Mesenchymal stem cell (in vitro differentiated cells and primary cell): Measurements from ENCODE around the gene SLC9A3.

Experiments
- DNase-seq: peaks from one replicate; pipeline ENCODE4 v3.0.0-alpha.2; 2013
- H2AFZ ChIP-seq: one replicate; pipeline ENCODE4 v1.6.1; 2013; ENCODE audit warnings: low read depth, mild to moderate bottlenecking, control low read depth, inconsistent platforms, low read length, moderate library complexity
- H2AK5ac ChIP-seq: 2 replicates; pipeline ENCODE4 v1.6.1; 2013; ENCODE audit warnings: low read length, moderate library complexity, mild to moderate bottlenecking, inconsistent platforms; ENCODE audit not compliant: severe bottlenecking
- H2BK120ac ChIP-seq: one replicate; pipeline ENCODE4 v1.6.1; 2013; ENCODE audit warnings: low read depth, mild to moderate bottlenecking, inconsistent platforms, low read length, moderate library complexity
- H2BK12ac ChIP-seq, 2 experiments: one replicate each; pipeline ENCODE4 v1.6.1; 2013; ENCODE audit warnings: inconsistent platforms in 2 of 2, low read length in 2 of 2, mild to moderate bottlenecking in 2 of 2, moderate library complexity in 2 of 2, control low read depth in 1 of 2
- H2BK15ac ChIP-seq: one replicate; pipeline ENCODE4 v1.6.1; 2013; ENCODE audit warnings: mild to moderate bottlenecking, low read depth, inconsistent platforms; ENCODE audit not compliant: poor library complexity, severe bottlenecking
- H2BK5ac ChIP-seq: 2 replicates; pipeline ENCODE4 v1.6.1; 2013; ENCODE audit warnings: low read depth, mild to moderate bottlenecking, low read length, control low read depth, inconsistent platforms; ENCODE audit not compliant: poor library complexity, severe bottlenecking
- H3K14ac ChIP-seq, 2 experiments: one replicate each; pipeline ENCODE4 v1.6.1; 2013; ENCODE audit warnings: inconsistent platforms in 2 of 2, low read length in 2 of 2, control low read depth in 1 of 2, mild to moderate bottlenecking in 1 of 2, moderate library complexity in 1 of 2
- H3K18ac ChIP-seq, 2 experiments: one replicate each; pipeline ENCODE4 v1.6.1; 2013; ENCODE audit warnings: inconsistent platforms in 2 of 2, low read length in 2 of 2, control low read depth in 1 of 2, low read depth in 1 of 2, mild to moderate bottlenecking in 1 of 2
- H3K23ac ChIP-seq, 2 experiments: one replicate each; pipeline ENCODE4 v1.6.1; 2013; ENCODE audit warnings: inconsistent platforms in 2 of 2, low read length in 2 of 2, mild to moderate bottlenecking in 2 of 2, moderate library complexity in 2 of 2, control low read depth in 1 of 2
- H3K27ac ChIP-seq: 2 replicates; pipeline ENCODE4 v1.5.1; 2013; ENCODE audit warnings: mild to moderate bottlenecking, moderate library complexity, low read length, control low read depth, inconsistent platforms; ENCODE audit not compliant: poor library complexity, severe bottlenecking
- H3K27me3 ChIP-seq, 2 experiments: 2 replicates each; pipeline versions ENCODE4 v1.6.1 to v1.7.0; 2013; ENCODE audit warnings: low read length in 2 of 2, mild to moderate bottlenecking in 2 of 2, moderate library complexity in 2 of 2, control low read depth in 1 of 2, inconsistent platforms in 1 of 2; ENCODE audit not compliant: control insufficient read depth in 1 of 2, insufficient read depth in 1 of 2
- H3K36me3 ChIP-seq, 2 experiments: 2 replicates each; pipeline versions ENCODE4 v1.6.1 to v1.7.0; 2013; ENCODE audit warnings: low read length in 2 of 2, control low read depth in 1 of 2, inconsistent platforms in 1 of 2, low read depth in 1 of 2, mild to moderate bottlenecking in 1 of 2; ENCODE audit not compliant: insufficient read depth in 2 of 2, control insufficient read depth in 1 of 2
- H3K4ac ChIP-seq, 2 experiments: one replicate each; pipeline ENCODE4 v1.6.1; 2013; ENCODE audit warnings: inconsistent platforms in 2 of 2, low read length in 2 of 2, mild to moderate bottlenecking in 2 of 2, moderate library complexity in 2 of 2, control low read depth in 1 of 2, low read depth in 1 of 2
- H3K4me1 ChIP-seq: 2 replicates; pipeline ENCODE4 v1.6.1; 2013; ENCODE audit warnings: low read depth, low read length, control low read depth; ENCODE audit not compliant: control insufficient read depth, insufficient read depth
- H3K4me2 ChIP-seq: 2 replicates; pipeline ENCODE4 v1.6.1; 2013; ENCODE audit warnings: low read length, mild to moderate bottlenecking, inconsistent platforms; ENCODE audit not compliant: poor library complexity, severe bottlenecking
- H3K4me3 ChIP-seq, 2 experiments: 2 replicates each; pipeline versions ENCODE4 v1.5.1 to v1.7.0; 2013; ENCODE audit warnings: low read length in 2 of 2, mild to moderate bottlenecking in 2 of 2, control low read depth in 1 of 2, low read depth in 1 of 2; ENCODE audit not compliant: insufficient read depth in 1 of 2
- H3K79me1 ChIP-seq: replicated peaks from 2 replicates; pipeline ENCODE4 v1.6.1; 2013; ENCODE audit warnings: mild to moderate bottlenecking, control low read depth, low read length, inconsistent platforms; ENCODE audit not compliant: poor library complexity, severe bottlenecking
- H3K9ac ChIP-seq: 2 replicates; pipeline ENCODE4 v1.7.0; 2013; ENCODE audit warnings: mild to moderate bottlenecking, low read length, moderate library complexity
- H3K9me3 ChIP-seq: 2 replicates; pipeline ENCODE4 v1.7.0; 2013; ENCODE audit warnings: mild to moderate bottlenecking, low read length; ENCODE audit not compliant: control insufficient read depth
- H4K8ac ChIP-seq: one replicate; pipeline ENCODE4 v1.6.1; 2013; ENCODE audit warnings: inconsistent platforms, mild to moderate bottlenecking, low read length, moderate library complexity
- H4K91ac ChIP-seq: one replicate; pipeline ENCODE4 v1.6.1; 2013; ENCODE audit warnings: mild to moderate bottlenecking, low read length, inconsistent platforms
- WGBS: methylation state at CpG from one replicate; pipeline ENCODE4 v1.1.7; 2013; ENCODE audit warnings: mixed read lengths; 5-methylcytosine and 5-hydroxymethylcytosine counted together

SLC9A3 gene

DNA sequence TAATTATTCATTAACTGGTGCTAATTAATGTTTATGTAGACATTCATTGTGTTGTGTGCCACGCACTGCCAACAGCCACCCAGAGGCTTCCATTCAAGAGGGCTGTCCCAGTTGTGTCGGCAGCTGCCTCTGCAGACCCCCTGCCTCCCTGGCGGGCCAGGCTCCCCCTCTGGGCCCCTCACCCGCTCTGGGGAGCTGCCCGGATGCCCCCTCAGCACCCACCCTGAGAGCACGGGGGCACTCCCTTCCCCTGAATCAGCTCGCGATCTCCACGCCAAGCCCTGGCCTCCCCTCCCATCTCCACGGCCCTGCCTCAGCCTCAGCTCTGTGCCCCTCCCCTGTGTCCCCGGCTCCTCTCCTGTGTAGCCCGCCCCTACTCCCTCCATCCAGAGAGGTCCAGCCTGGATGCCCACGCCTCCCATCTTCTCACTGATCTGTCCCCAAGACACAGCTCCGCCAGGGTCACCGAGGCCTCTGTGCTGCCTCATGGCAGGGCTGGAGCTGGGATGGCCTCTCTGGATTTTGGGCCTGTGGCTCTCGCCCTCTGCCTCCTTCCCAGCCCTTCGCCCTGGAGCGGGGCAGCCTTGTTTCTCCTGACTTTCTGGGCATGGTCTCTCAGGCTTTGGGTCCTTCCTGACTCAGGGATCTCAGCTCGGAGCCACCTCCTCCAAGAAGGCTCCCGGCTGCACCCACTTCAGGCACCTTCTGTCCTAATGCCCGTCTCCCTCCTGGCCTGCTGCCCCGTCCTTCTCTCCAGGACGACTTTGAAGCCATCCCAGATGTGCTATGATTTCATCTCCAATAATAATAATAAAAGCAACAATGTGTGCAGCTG is 16.0 kb upstream of the SLC9A3 start:
- Histone ChIP-seq H3K4me3 (no peak overlapping the region), H3K9me3 (no peaks in the 10 kb centered on the region), H3K79me1 (no peaks in the 10 kb centered on the region), H2BK15ac (no peak overlapping the region), H3K27me3 (peaks cover 14 to 62% of the 10 kb centered on the region in 2 experiments), H3K36me3 (no peaks in the 10 kb centered on the region), H2AK5ac (no peak overlapping the region), H3K4me1 (no peaks in the 10 kb centered on the region), H3K4me2 (no peak overlapping the region), H3K14ac (no peak overlapping the region), H3K27ac (no peak overlapping the region), H3K18ac (no peak overlapping the region), H2BK5ac (no peak overlapping the region), H3K9ac (no peak overlapping the region), H2BK12ac (no peak overlapping the region), H3K23ac (no peak overlapping the region), H2AFZ (no peak overlapping the region), H4K8ac (no peak overlapping the region), H2BK120ac (no peak overlapping the region), H4K91ac (no peak overlapping the region), H3K4ac (no peak overlapping the region)
- WGBS, result 86% methylated on average over 23 of the region's 23 CpGs
- DNase-seq, result no peak

DNA sequence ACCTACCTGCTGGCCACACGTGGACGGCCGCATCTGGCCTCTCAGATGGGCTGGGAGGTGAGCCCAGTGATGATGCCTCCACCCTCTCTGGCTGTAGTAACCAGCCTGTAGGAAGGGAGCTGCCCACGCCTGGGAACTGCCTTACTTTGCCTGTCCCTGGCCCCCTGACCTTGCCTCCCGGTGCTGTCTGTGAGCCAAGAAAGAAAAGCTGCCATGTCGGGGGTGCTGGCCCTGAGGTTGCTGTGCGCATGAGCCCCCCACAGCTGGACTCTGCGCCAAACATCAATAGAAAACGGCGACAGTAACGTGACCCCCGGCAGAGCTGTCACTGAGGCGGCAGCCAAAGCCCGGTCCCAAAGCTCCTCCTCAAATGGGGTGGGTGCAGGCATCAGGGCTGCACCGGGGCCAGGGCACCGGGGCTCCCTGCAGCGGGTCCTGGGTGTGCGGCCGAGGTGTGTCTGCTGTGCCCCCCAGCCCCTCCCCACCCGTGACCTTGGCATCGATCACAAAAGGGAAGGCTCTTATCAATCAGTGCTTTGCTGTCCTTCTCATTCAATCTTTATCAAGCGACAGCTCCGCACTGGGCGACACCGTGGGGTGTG is 15.3 kb upstream of the SLC9A3 start:
- no peak overlapping the region for H2BK120ac ChIP-seq
- no peak overlapping the region for H2BK12ac ChIP-seq
- no peak for DNase-seq
- H2AK5ac ChIP-seq, result no peak overlapping the region
- H3K27me3 ChIP-seq, result peaks cover 14 to 65% of the 10 kb centered on the region in 2 experiments
- H4K91ac ChIP-seq, result no peak overlapping the region
- H2BK5ac ChIP-seq, result no peak overlapping the region
- no peak overlapping the region for H2AFZ ChIP-seq
- H3K9ac ChIP-seq, result no peak overlapping the region
- no peak overlapping the region for H3K4me2 ChIP-seq
- no peak overlapping the region for H3K27ac ChIP-seq
- H3K18ac ChIP-seq, result no peak overlapping the region
- H3K23ac ChIP-seq, result no peak overlapping the region
- H2BK15ac ChIP-seq, result no peak overlapping the region
- no peak overlapping the region for H3K4ac ChIP-seq
- no peaks in the 10 kb centered on the region for H3K9me3 ChIP-seq
- no peaks in the 10 kb centered on the region for H3K4me1 ChIP-seq
- WGBS, result 72% methylated on average over 25 of the region's 25 CpGs
- no peak overlapping the region for H3K14ac ChIP-seq
- no peaks in the 10 kb centered on the region for H3K79me1 ChIP-seq
- H3K36me3 ChIP-seq, result no peaks in the 10 kb centered on the region
- H3K4me3 ChIP-seq, result no peak overlapping the region
- no peak overlapping the region for H4K8ac ChIP-seq

DNA sequence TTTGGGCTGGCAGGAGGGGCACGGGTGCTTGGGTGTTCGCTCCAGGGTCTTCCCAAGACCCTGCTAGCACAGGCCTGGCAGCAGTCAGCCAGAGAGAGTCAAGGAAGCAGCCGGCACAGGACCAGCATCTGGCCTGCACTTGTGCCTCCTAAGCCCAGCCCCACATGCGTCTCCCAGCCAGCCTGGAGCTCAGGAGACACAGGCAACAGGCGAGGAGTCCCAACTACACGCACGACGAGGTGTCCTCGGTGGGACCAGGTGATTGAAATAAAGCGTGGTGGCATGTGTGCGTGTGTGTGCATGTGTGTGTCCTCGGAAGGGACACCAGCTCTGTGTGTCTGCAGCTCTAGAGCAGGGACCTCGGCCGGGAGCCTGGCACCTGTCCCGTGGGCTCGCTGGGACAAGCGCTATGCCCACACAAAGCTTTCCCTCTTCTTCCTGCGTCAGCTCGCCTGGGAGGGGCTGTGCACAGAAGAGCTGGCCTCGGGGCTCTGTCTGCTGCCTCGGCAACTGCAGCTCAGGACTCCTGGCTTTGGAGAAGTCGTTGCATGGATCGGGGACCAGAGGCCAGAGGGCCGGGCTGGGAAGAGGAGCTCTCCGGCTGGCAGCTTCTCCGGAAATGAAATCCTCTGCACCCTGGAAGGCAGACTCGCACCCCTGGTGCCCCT is 14.7 kb upstream of the SLC9A3 start:
- H3K4ac ChIP-seq, result no peak overlapping the region
- no peak overlapping the region for H3K27ac ChIP-seq
- H4K91ac ChIP-seq, result no peak overlapping the region
- H2AK5ac ChIP-seq, result no peak overlapping the region
- H3K27me3 ChIP-seq, result peaks cover 14 to 72% of the 10 kb centered on the region in 2 experiments
- no peak overlapping the region for H2BK120ac ChIP-seq
- H2AFZ ChIP-seq, result no peak overlapping the region
- no peaks in the 10 kb centered on the region for H3K9me3 ChIP-seq
- no peak overlapping the region for H2BK15ac ChIP-seq
- H3K18ac ChIP-seq, result no peak overlapping the region
- DNase-seq, result no peak
- H3K14ac ChIP-seq, result no peak overlapping the region
- no peak overlapping the region for H3K9ac ChIP-seq
- H3K4me1 ChIP-seq, result no peaks in the 10 kb centered on the region
- no peaks in the 10 kb centered on the region for H3K36me3 ChIP-seq
- H4K8ac ChIP-seq, result no peak overlapping the region
- no peak overlapping the region for H2BK12ac ChIP-seq
- no peak overlapping the region for H3K23ac ChIP-seq
- H2BK5ac ChIP-seq, result no peak overlapping the region
- 87% methylated on average over 27 of the region's 27 CpGs for WGBS
- H3K79me1 ChIP-seq, result no peaks in the 10 kb centered on the region
- H3K4me2 ChIP-seq, result no peak overlapping the region
- H3K4me3 ChIP-seq, result no peak overlapping the region

DNA sequence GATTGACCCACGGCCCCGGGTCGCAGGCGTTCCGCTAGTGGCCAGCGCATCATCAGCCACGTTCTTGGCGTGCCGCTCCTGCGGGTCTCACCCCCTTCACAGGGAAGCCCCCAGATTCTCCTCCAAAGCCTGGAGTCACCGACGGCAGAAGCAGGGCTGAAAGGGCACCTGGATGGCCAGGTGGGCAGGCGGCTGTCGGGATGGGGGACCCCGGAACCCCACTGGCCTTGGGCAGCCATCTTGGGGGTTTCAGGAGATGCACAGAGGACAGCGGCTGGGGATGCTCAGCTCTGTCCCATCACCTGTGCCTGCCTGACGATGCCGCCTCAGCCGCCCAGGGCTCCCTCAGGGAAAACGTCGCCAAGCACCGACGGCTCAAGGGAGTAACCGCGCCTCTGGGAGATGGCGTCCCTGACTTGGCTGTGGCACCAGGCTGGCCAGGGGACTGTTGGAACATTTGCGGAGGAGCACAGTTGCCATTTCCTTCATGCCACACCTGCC is 14.1 kb upstream of the SLC9A3 start:
- no peak overlapping the region for H4K91ac ChIP-seq
- no peak for DNase-seq

More for the DNA sequence above, 14.1 kb upstream of the SLC9A3 start:
- H3K27me3 ChIP-seq, result peaks cover 20 to 72% of the 10 kb centered on the region in 2 experiments
- H2BK15ac ChIP-seq, result no peak overlapping the region
- H3K4me3 ChIP-seq, result no peak overlapping the region
- no peak overlapping the region for H2BK12ac ChIP-seq
- no peak overlapping the region for H2BK120ac ChIP-seq
- no peak overlapping the region for H3K4me2 ChIP-seq
- no peaks in the 10 kb centered on the region for H3K4me1 ChIP-seq
- H3K18ac ChIP-seq, result no peak overlapping the region
- H2AFZ ChIP-seq, result no peak overlapping the region
- no peak overlapping the region for H2AK5ac ChIP-seq
- H3K23ac ChIP-seq, result no peak overlapping the region
- no peak overlapping the region for H2BK5ac ChIP-seq
- H3K9me3 ChIP-seq, result no peaks in the 10 kb centered on the region
- H3K79me1 ChIP-seq, result no peaks in the 10 kb centered on the region
- H3K9ac ChIP-seq, result no peak overlapping the region
- no peak overlapping the region for H4K8ac ChIP-seq
- H3K14ac ChIP-seq, result no peak overlapping the region
- 94% methylated on average over 26 of the region's 27 CpGs for WGBS
- no peak overlapping the region for H3K27ac ChIP-seq
- no peaks in the 10 kb centered on the region for H3K36me3 ChIP-seq
- H3K4ac ChIP-seq, result no peak overlapping the region
